Measurements from ENCODE around the gene PARD3.

Gene PARD3

GRCh38 chr10:34222359-34222758 lies 592.7 kb downstream of the PARD3 start:
- no peak for DNase-seq

- DNase-seq = no peak
Observed at GRCh38 chr10:34219753-34220548, 595.1 kb downstream of the PARD3 start.

- DNase-seq = no peak
Observed at GRCh38 chr10:34217524-34217923, 597.6 kb downstream of the PARD3 start.

- DNase-seq = no peak
Observed at GRCh38 chr10:34216348-34216945, 598.6 kb downstream of the PARD3 start.

- DNase-seq = no peak
Observed at GRCh38 chr10:34213805-34214197, 601.3 kb downstream of the PARD3 start.

GRCh38 chr10:34213193-34213804 lies 601.8 kb downstream of the PARD3 start:
- peak; percentile 9 for DNase-seq

GRCh38 chr10:34207343-34207742 lies 607.8 kb downstream of the PARD3 start:
- no peak for DNase-seq

- no peak for DNase-seq
Observed at GRCh38 chr10:34206935-34207268, 608.2 kb downstream of the PARD3 start.

GRCh38 chr10:34206078-34206934 lies 608.8 kb downstream of the PARD3 start:
- no peak for DNase-seq

GRCh38 chr10:34205452-34205851 lies 609.6 kb downstream of the PARD3 start:
- DNase-seq = no peak

GRCh38 chr10:34203966-34204630 lies 611.0 kb downstream of the PARD3 start:
- DNase-seq = no peak

GRCh38 chr10:34200355-34200901 lies 614.7 kb downstream of the PARD3 start:
- no peak for DNase-seq

- DNase-seq = no peak
Observed at GRCh38 chr10:34198953-34199352, 616.1 kb downstream of the PARD3 start.

- DNase-seq = no peak
Observed at GRCh38 chr10:34196058-34196433, 619.0 kb downstream of the PARD3 start.

GRCh38 chr10:34195364-34196057 lies 619.6 kb downstream of the PARD3 start:
- no peak for DNase-seq

GRCh38 chr10:34193931-34194626 lies 621.0 kb downstream of the PARD3 start:
- DNase-seq = no peak

GRCh38 chr10:34192646-34193045 lies 622.5 kb downstream of the PARD3 start:
- no peak for DNase-seq

GRCh38 chr10:34191406-34191805 lies 623.7 kb downstream of the PARD3 start:
- no peak for DNase-seq

GRCh38 chr10:34190580-34190979 lies 624.5 kb downstream of the PARD3 start:
- no peak for DNase-seq

GRCh38 chr10:34189830-34190229 lies 625.3 kb downstream of the PARD3 start:
- no peak for DNase-seq

- DNase-seq = no peak
Observed at GRCh38 chr10:34188221-34188620, 626.9 kb downstream of the PARD3 start.

All from NCI-H510A treated with DMSO at 0.1 percent for 48 hours (cell line).